Uterus (tissue), 4 donors: ENCODE results near the gene SNAPC4. TPM values are rescaled to one million over a fixed set of nuclear protein-coding genes. Genes with fewer than 3 reads are reported as not detected.

Experiments used
- DNase-seq, 2 donors: peaks; one replicate each; pipeline ENCODE4 v3.0.0-alpha.2; 2019 to 2020
- H3K27ac ChIP-seq, 2 donors: fragments of 200-600 bp; sonication (generic); 1 replicate in 1 of 2; 2 replicates in 1 of 2; pipeline ENCODE4 v1.5.1; 2016 to 2018
- H3K27me3 ChIP-seq, 2 donors: fragments of 200-600 bp; sonication (generic); one replicate each; pipeline ENCODE4 v1.5.1; 2018 to 2019; ENCODE audit warnings: control low read depth in 1 of 2
- H3K36me3 ChIP-seq, 2 donors: fragments of 200-600 bp; sonication (generic); one replicate each; pipeline ENCODE4 v1.5.1; 2019; ENCODE audit warnings: control low read depth in 1 of 2
- H3K4me1 ChIP-seq, 2 donors: fragments of 200-600 bp; sonication (generic); one replicate each; pipeline ENCODE4 v1.5.1; 2018 to 2019; ENCODE audit warnings: control low read depth in 1 of 2
- H3K4me3 ChIP-seq, 2 donors: fragments of 200-600 bp; sonication (generic); 1 replicate in 1 of 2; 2 replicates in 1 of 2; pipeline ENCODE4 v1.5.1; 2018 to 2019; ENCODE audit warnings: mild to moderate bottlenecking in 1 of 2
- H3K9me3 ChIP-seq, 2 donors: fragments of 200-600 bp; sonication (generic); one replicate each; pipeline ENCODE4 v1.5.1; 2019; ENCODE audit warnings: control low read depth in 1 of 2
- CTCF ChIP-seq, 4 experiments: fragments of 200-600 bp in 2 of 4; fragments of 450-650 bp in 2 of 4; sonication (generic) in 2 of 4; IDR thresholded peaks; one replicate each; pipeline ENCODE4 v1.5.1; 2016 to 2019; ENCODE audit warnings: antibody characterized with exemption in 4 of 4, mild to moderate bottlenecking in 2 of 4, moderate library complexity in 1 of 4
- POLR2A ChIP-seq, 2 donors: fragments of 450-650 bp; IDR thresholded peaks; one replicate each; pipeline ENCODE4 v1.6.1; 2016; ENCODE audit warnings: antibody characterized with exemption in 2 of 2, mild to moderate bottlenecking in 1 of 2, moderate library complexity in 1 of 2
- intact Hi-C: fragments of 100-400 bp; cut with DNase I; formaldehyde crosslinking; loops from one replicate; pipeline ENCODE4 v1.15.1; 2023; ENCODE audit warnings: low total_unique reads
- total RNA-seq, 4 donors: library from RNA; depleted of rRNA in 3 of 4; stranded (reverse); fragments of >200 nt in 3 of 4; gene quantifications; one replicate each; pipeline versions ENCODE4 v1.1.0 to v1.2.4, GENCODE V29; 2014 to 2023
- donor health status: DM: yes; HTN: yes; CAD: no.

The SNAPC4 gene
- total RNA-seq, 4 donors from 2014 or later: 0.51 to 12.5 (median 7.7) TPM

- no peaks in the 10 kb centered on the region for H3K4me1 ChIP-seq
- H3K4me3 ChIP-seq: no peak overlapping the region
- intact Hi-C loops: no loop called here
- DNase-seq: no peak
- no peak overlapping the region for H3K27ac ChIP-seq
- no peaks in the 10 kb centered on the region for H3K27me3 ChIP-seq
- TF ChIP-seq POLR2A (IDR thresholded peaks at IDR 0.05) (no peak), CTCF (IDR thresholded peaks at IDR 0.05) (no peak)
- H3K9me3 ChIP-seq: no peaks in the 10 kb centered on the region
- no peaks in the 10 kb centered on the region for H3K36me3 ChIP-seq
These were observed 44.1 kb upstream of the SNAPC4 start for GRCh38 chr9:136444102-136444501.

- no peaks in the 10 kb centered on the region for H3K36me3 ChIP-seq
- no peak overlapping the region for H3K27ac ChIP-seq
- intact Hi-C loops: no loop called here
- no peaks in the 10 kb centered on the region for H3K4me1 ChIP-seq
- TF ChIP-seq POLR2A (IDR thresholded peaks at IDR 0.05): no peak
- TF ChIP-seq CTCF (IDR thresholded peaks at IDR 0.05): no peak
- no peaks in the 10 kb centered on the region for H3K9me3 ChIP-seq
- H3K4me3 ChIP-seq: no peak overlapping the region
- H3K27me3 ChIP-seq: no peaks in the 10 kb centered on the region
- no peak for DNase-seq
These were observed 43.7 kb upstream of the SNAPC4 start for GRCh38 chr9:136443687-136444086.

GRCh38 chr9:136443087-136443486 lies 43.1 kb upstream of the SNAPC4 start:
- Histone ChIP-seq H3K36me3 (no peaks in the 10 kb centered on the region), H3K9me3 (no peaks in the 10 kb centered on the region), H3K27ac (no peak overlapping the region), H3K27me3 (no peaks in the 10 kb centered on the region), H3K4me3 (no peak overlapping the region), H3K4me1 (peaks cover 0 to under 1% of the 10 kb centered on the region in 2 donors)
- TF ChIP-seq POLR2A (IDR thresholded peaks at IDR 0.05): no peak
- TF ChIP-seq CTCF (IDR thresholded peaks at IDR 0.05): no peak
- intact Hi-C loops: no loop called here
- no peak for DNase-seq

GRCh38 chr9:136442265-136442664 lies 42.3 kb upstream of the SNAPC4 start:
- Histone ChIP-seq H3K4me1 (peaks cover 0 to 9% of the 10 kb centered on the region in 2 donors), H3K4me3 (no peak overlapping the region), H3K27me3 (no peaks in the 10 kb centered on the region), H3K9me3 (no peaks in the 10 kb centered on the region), H3K36me3 (no peaks in the 10 kb centered on the region), H3K27ac (no peak overlapping the region)
- TF ChIP-seq CTCF (IDR thresholded peaks at IDR 0.05) (no peak), POLR2A (IDR thresholded peaks at IDR 0.05) (no peak)
- intact Hi-C loops: no loop called here
- no peak for DNase-seq

- H3K27ac ChIP-seq: no peak overlapping the region
- TF ChIP-seq CTCF (IDR thresholded peaks at IDR 0.05): no peak
- TF ChIP-seq POLR2A (IDR thresholded peaks at IDR 0.05): no peak
- intact Hi-C loops: no loop called here
- H3K36me3 ChIP-seq: no peaks in the 10 kb centered on the region
- no peak overlapping the region for H3K4me3 ChIP-seq
- H3K9me3 ChIP-seq: no peaks in the 10 kb centered on the region
- DNase-seq: no peak
- no peaks in the 10 kb centered on the region for H3K27me3 ChIP-seq
- H3K4me1 ChIP-seq: peaks cover 0 to 12% of the 10 kb centered on the region in 2 donors
These were observed 41.8 kb upstream of the SNAPC4 start for GRCh38 chr9:136441681-136442245.
